ENCODE measurements around the gene NPM3. TPM values are rescaled to one million over a fixed set of nuclear protein-coding genes. Genes with fewer than 3 reads are reported as not detected.

NPM3 gene
- total RNA-seq, 2 donors from 2014 or later = 43.7 to 47.4 TPM

GRCh38 chr10:101785801-101786200, 2.6 kb upstream of the NPM3 start:
- intact Hi-C loops (cut with DNase I) = no loop called here
- Histone ChIP-seq H3K9me3 (no peaks in the 10 kb centered on the region), H3K36me3 (peaks cover 4% of the 10 kb centered on the region in 2 donors), H3K27ac (no peak overlapping the region), H3K4me3 (no peak overlapping the region), H3K4me1 (replicated peaks) (peaks cover 5% of the 10 kb centered on the region), H3K27me3 (replicated peaks; ENCODE audit: insufficient read depth) (no peaks in the 10 kb centered on the region)
- DNase-seq (ENCODE audit: low spot score) = no peak
- WGBS = 73% methylated on average over 2 of the region's 2 CpGs
- no peak for TF ChIP-seq CTCF (IDR thresholded peaks at IDR 0.05)
- TF ChIP-seq POLR2AphosphoS5 (IDR thresholded peaks at IDR 0.05) = no peak
- TF ChIP-seq POLR2A (IDR thresholded peaks at IDR 0.05) = no peak

- intact Hi-C loops (cut with DNase I) = loop anchor here (5.0 kb wide), 3 partner anchors 33 to 572 kb away; partner anchors contain the start of gene OGA
- H3K36me3 ChIP-seq = peaks cover 0 to 4% of the 10 kb centered on the region in 2 donors
- 75% methylated on average over 2 of the region's 2 CpGs for WGBS
Measured at GRCh38 chr10:101784558-101784957, 1.3 kb upstream of the NPM3 start.

GRCh38 chr10:101783736-101784118, 481 bp upstream of the NPM3 start:
- Histone ChIP-seq H3K4me1 (replicated peaks) (peaks cover 5% of the 10 kb centered on the region), H3K27ac (peak overlapping the region; percentile 39 to 53)
- WGBS = 46% methylated on average over 10 of the region's 10 CpGs

More at GRCh38 chr10:101784558-101784957, 1.3 kb upstream of the NPM3 start:
- DNase-seq (ENCODE audit: low spot score) = no peak
- Histone ChIP-seq H3K9me3 (no peaks in the 10 kb centered on the region), H3K4me3 (no peak overlapping the region), H3K27ac (no peak overlapping the region), H3K4me1 (replicated peaks) (peaks cover 5% of the 10 kb centered on the region), H3K27me3 (replicated peaks; ENCODE audit: insufficient read depth) (no peaks in the 10 kb centered on the region)
- TF ChIP-seq CTCF (IDR thresholded peaks at IDR 0.05) (no peak), POLR2A (IDR thresholded peaks at IDR 0.05) (no peak), POLR2AphosphoS5 (IDR thresholded peaks at IDR 0.05) (no peak)

GRCh38 chr10:101781984-101782810, 1.0 kb downstream of the NPM3 start:
- H3K4me3 ChIP-seq = peak overlapping the region; percentile 57 to 59
- intact Hi-C loops (cut with DNase I) = loop anchor here (5.0 kb wide), 3 partner anchors 35 to 570 kb away; partner anchors contain the start of gene OGA
- H3K4me1 ChIP-seq (replicated peaks) = peaks cover 5% of the 10 kb centered on the region

More at GRCh38 chr10:101783736-101784118, 481 bp upstream of the NPM3 start:
- peak overlapping the region; percentile 57 to 59 for H3K4me3 ChIP-seq
- peaks cover 0 to 4% of the 10 kb centered on the region in 2 donors for H3K36me3 ChIP-seq
- no peaks in the 10 kb centered on the region for H3K27me3 ChIP-seq (replicated peaks; ENCODE audit: insufficient read depth)
- DNase-seq (ENCODE audit: low spot score) = no peak
- H3K9me3 ChIP-seq = no peaks in the 10 kb centered on the region
- intact Hi-C loops (cut with DNase I) = loop anchor here (5.0 kb wide), 3 partner anchors 34 to 571 kb away; partner anchors contain the start of gene OGA
- TF ChIP-seq POLR2AphosphoS5 (IDR thresholded peaks at IDR 0.05) (no peak), POLR2A (IDR thresholded peaks at IDR 0.05) (no peak), CTCF (IDR thresholded peaks at IDR 0.05) (no peak)

More at GRCh38 chr10:101781984-101782810, 1.0 kb downstream of the NPM3 start:
- WGBS = 54% methylated on average over 17 of the region's 17 CpGs
- DNase-seq (ENCODE audit: low spot score) = no peak
- no peaks in the 10 kb centered on the region for H3K9me3 ChIP-seq
- no peak overlapping the region for H3K27ac ChIP-seq
- no peaks in the 10 kb centered on the region for H3K27me3 ChIP-seq (replicated peaks; ENCODE audit: insufficient read depth)
- H3K36me3 ChIP-seq = peaks cover 0 to 4% of the 10 kb centered on the region in 2 donors
- TF ChIP-seq CTCF (IDR thresholded peaks at IDR 0.05) (no peak), POLR2AphosphoS5 (IDR thresholded peaks at IDR 0.05) (no peak), POLR2A (IDR thresholded peaks at IDR 0.05) (no peak)
